Anterior cingulate cortex (tissue), 58 donors: ENCODE data around the gene PIK3C2B.
A peak's percentile ranks its signal among the peaks of the same experiment; 100 is the strongest.

Experiments used
- DNase-seq, 58 donors: peaks; one replicate each; lab custom pipeline; 2025; lab: John Stamatoyannopoulos, UW

PIK3C2B gene

GRCh38 chr1:204483791-204484190 is 10.8 kb downstream of the PIK3C2B start:
- DNase-seq, result no peak

GRCh38 chr1:204480515-204480914 is 14.1 kb downstream of the PIK3C2B start:
- no peak for DNase-seq

DNA sequence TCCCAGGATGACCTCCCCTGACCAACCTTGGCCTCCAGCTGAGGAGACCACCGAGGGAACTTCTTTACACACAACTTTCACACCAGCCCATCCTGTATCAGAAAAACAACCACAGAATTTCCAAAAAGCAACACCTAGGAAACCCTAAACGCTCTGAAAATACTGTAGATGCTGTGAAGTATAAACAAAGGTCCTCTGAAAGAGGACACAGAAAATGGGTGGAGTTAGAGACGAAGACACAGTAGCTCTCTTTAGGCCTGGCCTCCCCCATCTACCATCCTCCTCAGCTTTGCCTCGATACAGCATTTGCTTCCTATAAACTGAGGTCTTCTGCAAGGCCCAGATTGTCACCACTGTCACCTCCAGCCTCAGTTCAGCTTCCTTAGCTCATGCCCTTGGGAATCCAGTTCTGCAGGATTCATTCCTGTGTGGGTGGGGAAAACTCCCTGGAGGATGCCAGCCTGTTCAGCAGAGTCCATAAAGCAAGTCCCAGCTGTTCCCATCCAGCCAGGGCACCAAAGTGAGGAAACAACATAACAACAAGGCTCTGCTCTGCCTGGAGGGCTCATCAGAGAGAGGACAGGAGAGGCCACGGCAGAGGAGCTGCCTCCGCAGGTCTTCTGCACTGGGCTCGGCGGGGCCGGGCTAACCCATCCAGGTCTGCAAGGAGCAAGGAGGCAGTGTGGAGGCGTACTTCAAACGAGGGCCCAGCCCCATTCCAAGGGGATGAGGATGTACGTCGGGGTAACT is 15.0 kb downstream of the PIK3C2B start:
- DNase-seq, result no peak

DNA sequence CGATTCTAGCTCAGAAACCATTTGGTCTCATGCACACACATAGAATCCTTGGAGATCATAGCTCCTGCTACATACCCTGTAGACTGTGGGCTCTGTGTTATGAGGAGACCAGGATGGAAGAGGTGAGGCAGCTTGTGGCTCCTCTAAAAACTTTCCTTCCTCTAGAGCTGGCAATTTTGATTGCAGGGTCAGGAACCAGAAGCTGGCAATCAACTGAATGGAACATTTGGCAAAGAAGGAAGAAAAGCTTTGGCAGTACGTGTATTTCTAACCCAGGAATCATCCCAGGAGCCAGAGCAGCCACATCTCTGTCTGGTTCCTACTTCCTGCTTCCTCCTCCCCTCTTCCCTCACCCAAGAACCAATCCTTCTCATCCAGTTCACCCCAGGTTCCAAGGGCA is 15.7 kb downstream of the PIK3C2B start:
- no peak for DNase-seq

DNA sequence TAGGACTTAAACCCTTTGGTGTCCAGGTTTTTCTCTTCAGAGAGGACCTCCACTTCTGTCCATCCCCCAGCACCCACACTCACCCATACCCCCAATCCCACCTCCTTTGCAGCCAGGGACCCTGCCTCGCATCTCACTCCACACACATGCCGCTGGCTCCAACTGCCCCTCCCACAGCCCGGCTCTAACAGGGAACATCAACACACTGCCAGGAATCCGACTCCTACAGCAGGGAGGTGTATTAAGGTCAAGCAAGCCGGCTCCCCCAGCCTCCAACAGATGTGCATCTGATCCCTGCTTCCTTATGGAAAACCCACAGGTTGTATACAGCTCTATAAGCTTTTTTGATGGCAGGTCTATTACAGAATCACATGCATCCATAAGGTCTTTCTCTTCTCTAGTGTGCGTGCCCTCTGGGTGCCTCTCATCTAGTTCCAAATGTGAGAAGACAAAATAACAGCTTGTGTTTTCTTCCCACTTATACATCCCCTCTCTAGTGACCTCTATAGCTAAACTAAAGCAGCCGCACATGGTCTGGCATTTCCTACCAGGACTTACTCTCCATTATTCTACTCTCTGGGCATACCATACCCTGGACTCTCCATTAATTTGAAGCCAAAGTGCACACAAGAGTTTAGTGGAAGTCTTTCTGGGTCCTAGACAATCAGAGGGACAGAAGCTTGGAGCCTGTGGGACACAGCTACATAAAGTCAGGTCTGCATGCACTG is 16.3 kb downstream of the PIK3C2B start:
- DNase-seq, result no peak

DNA sequence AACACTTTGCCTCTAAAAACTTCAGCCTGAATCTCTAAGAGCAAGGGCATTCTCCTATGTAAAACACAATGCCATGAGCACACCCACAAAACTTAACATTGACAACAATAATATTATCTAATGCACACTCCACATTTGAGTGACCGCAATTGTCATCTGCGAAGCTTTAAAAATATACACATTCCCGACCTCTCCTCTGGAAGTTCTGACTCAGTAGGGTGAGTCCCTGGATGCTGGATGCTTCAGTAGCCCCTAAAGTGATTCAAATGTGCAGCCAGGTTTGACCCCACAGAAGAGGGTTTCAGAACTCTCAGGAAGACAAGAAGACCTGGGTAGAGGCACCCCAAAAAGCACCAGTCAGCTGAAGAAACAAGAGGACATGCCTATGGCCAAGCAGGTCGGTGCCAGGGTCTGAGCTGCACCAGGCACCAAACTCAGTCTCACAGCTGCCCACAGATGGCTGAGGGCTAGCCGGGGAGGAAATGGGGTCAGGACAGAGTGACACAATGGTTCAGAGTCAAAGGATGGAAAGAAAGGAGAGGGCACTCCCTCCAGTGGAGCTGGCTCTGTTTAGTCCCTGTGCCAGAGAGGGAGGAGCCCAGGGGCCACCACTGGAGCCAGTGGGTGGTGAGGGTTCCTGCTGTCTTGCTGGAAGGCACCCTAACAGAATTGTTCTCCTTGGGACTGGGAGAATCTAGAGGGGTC is 17.4 kb downstream of the PIK3C2B start:
- peak in 48 of 58 donors; percentile 23 to 91 (median 66) for DNase-seq

- DNase-seq, result no peak
Measured at GRCh38 chr1:204476563-204476962, 18.0 kb downstream of the PIK3C2B start.

GRCh38 chr1:204475656-204476432 is 18.8 kb downstream of the PIK3C2B start:
- peak in 2 of 58 donors; percentile 23 to 35 for DNase-seq

DNA sequence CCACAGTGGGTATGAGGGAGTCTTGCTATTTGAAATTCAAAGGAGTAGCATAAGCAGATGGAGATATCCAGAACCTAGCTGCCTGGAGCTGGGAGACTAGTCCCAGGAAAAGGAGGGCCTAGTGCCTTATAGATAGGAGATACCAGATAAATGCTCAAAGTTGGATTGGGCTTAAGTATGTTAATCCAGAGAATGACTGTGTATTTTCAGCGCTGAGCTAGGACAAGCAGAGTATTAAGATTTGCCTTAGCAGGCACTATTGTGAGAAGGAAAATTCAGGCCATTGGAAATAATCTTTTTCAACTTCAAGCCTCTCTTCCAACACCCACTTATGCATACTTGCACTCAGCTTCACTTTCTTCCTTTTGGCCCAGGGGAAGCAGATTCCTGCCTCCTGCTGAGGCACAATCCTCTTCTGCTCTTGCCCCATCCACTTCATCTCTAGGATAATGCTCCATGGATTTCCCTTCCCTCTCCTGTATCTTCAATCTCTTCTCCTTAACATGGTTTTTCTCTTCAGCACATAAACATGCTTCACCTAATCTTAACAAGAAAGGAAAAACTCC is 21.1 kb downstream of the PIK3C2B start:
- no peak for DNase-seq

GRCh38 chr1:204472660-204473059 is 21.9 kb downstream of the PIK3C2B start:
- DNase-seq, result no peak

DNA sequence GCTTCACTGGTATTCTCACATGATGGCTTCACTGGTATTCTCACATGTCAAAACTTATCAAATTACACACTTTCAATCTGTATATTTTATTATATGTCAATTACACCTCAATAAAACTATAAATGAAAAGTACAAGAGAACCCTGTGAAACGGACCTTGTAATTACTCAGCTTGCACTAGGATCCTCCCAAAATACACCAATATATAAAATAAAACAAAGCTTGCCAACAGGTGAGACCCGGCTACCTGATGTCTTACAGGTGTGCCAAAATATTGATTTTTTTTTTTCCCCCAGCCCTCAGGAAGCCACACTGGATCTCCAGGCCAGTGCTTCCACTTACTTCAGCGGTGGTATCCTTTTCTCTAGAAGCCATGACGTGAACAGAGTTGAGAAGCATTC is 22.9 kb downstream of the PIK3C2B start:
- no peak for DNase-seq

DNA sequence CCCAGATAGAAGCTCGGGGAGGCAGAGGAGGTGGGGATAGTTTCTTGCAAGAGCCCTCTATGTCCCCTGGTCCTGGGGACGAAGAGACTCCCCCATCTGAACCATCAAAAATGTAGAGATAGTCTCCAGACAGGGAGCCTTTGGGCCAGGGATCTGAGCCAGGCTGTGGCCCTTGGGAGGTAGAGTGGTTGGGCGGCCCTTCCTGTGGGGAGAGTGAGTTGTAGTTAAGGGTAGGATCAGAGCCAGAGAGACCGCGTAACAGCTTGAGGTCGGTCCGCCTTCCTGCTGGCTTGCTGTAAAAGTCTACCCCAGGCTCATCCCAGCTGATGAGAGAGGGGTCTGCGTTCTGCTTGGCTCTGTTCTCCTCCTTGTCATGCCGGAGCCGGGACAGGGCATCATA is 25.3 kb downstream of the PIK3C2B start:
- no peak for DNase-seq

DNA sequence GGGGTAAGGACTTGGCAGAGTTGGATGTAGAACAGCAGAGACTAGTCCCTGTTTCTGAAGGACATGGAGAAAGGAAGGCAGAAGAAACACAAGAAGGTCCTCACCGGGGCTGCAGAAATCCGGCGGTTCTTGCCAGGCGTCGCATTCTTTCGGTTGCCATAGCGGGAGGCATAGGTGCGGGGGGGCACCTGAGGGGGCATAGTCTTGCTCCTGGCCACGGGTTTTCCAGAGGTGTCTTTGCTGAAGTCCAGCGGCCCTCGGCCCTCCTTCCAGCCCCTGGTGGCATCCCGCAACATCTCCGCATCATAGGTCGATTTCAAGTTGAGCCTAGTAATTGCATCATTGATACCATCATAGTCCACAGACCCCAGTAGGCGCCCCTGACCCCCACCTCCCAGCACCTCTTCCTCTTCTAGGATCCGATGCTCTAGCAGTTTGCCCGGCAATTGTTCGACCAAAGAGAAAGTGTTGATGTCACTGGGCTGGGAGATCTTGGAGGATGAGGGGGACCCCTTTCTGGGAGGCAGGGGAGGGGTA is 25.8 kb downstream of the PIK3C2B start:
- DNase-seq, result no peak

DNA sequence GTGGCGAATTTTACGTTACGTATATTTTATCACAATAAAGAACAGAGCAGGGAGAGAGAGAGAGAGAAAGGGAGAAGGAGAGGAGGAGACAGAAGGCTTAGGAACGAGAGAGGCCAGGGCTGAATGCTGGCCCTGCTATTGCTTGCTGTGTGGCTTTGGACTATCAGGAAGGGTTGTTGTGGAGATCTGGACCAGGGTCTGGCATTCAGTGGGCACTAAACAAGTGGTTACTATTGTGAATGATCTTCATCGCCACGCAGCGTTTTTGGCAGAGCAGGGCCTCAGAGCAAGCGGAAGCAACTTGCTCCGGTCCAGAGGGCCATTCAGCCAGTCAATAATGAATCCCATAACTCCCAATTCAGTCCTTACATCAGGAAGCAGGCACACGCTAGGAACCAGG is 26.4 kb downstream of the PIK3C2B start:
- peak in 48 of 58 donors; percentile 24 to 85 (median 57) for DNase-seq

- DNase-seq, result peak in 54 of 58 donors; percentile 38 to 99 (median 81)
Measured at GRCh38 chr1:204466416-204467405, 27.9 kb downstream of the PIK3C2B start.

- peak in 4 of 58 donors; percentile 42 to 77 (median 65) for DNase-seq
Measured at GRCh38 chr1:204465546-204466415, 28.8 kb downstream of the PIK3C2B start.

DNA sequence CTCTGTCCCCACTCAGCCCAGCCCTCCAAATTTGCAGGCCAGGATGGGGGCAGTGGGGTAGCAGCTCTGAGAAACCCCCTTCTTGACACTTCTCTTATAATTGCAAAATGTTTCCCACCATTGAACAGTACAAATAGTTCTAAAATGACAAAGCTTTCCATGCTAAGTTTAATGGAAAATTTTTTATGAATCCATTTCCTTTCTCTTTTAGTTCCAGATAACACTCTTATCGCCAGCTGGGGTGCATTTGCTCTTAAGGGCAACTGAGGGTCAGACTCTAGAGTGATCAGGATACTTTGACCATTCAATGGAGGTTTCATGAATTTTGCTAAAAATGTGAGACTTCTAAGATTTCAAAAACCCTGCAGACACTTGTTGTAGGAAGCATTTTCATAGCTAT is 29.9 kb downstream of the PIK3C2B start:
- DNase-seq, result no peak

- no peak for DNase-seq
Measured at GRCh38 chr1:204464187-204464631, 30.4 kb downstream of the PIK3C2B start.
